Erythroblast (primary cell): ENCODE data around the gene RASA3.

ENCODE experiments used
- GATA1 ChIP-seq: IDR thresholded peaks from 2 replicates; pipeline ENCODE4 v1.6.1; 2011; ENCODE audit warnings: low read depth, mild to moderate bottlenecking, control low read depth, low read length, moderate library complexity
- POLR2A ChIP-seq: IDR thresholded peaks from 2 replicates; pipeline ENCODE4 v1.6.1; 2011; ENCODE audit warnings: mild to moderate bottlenecking, low read length

- no peak for TF ChIP-seq POLR2A
- TF ChIP-seq GATA1 = no peak
These were observed 161.5 kb downstream of the RASA3 start for GRCh38 chr13:113970810-113971470.
